SK-N-DZ (cell line): ENCODE results near the gene CCNL2.

ENCODE experiments used
- DNase-seq: peaks from one replicate; pipeline ENCODE4 v3.0.0-alpha.2; 2015; ENCODE audit warnings: low spot score

The CCNL2 gene

GRCh38 chr1:1342584-1343115 lies 56.5 kb downstream of the CCNL2 start:
- DNase-seq = no peak

- no peak for DNase-seq
Measured at GRCh38 chr1:1342061-1342562, 57.0 kb downstream of the CCNL2 start.

- DNase-seq = no peak
Measured at GRCh38 chr1:1341549-1342021, 57.5 kb downstream of the CCNL2 start.

GRCh38 chr1:1340791-1341548 lies 58.2 kb downstream of the CCNL2 start:
- DNase-seq = no peak

GRCh38 chr1:1340185-1340584 lies 59.0 kb downstream of the CCNL2 start:
- no peak for DNase-seq

GRCh38 chr1:1338278-1338677 lies 60.9 kb downstream of the CCNL2 start:
- no peak for DNase-seq

- DNase-seq = no peak
Measured at GRCh38 chr1:1337793-1338147, 61.4 kb downstream of the CCNL2 start.

GRCh38 chr1:1336931-1337792 lies 62.0 kb downstream of the CCNL2 start:
- no peak for DNase-seq

- no peak for DNase-seq
Measured at GRCh38 chr1:1336446-1336845, 62.7 kb downstream of the CCNL2 start.

GRCh38 chr1:1335792-1336248 lies 63.3 kb downstream of the CCNL2 start:
- no peak for DNase-seq
